Uterus (tissue), 2 donors: ENCODE measurements around the gene RNF41.

Experiments
- CTCF ChIP-seq, 4 experiments: fragments of 200-600 bp in 2 of 4; fragments of 450-650 bp in 2 of 4; sonication (generic) in 2 of 4; IDR thresholded peaks; one replicate each; pipeline ENCODE4 v1.5.1; 2016 to 2019; ENCODE audit warnings: antibody characterized with exemption in 4 of 4, mild to moderate bottlenecking in 2 of 4, moderate library complexity in 1 of 4
- POLR2A ChIP-seq, 2 donors: fragments of 450-650 bp; IDR thresholded peaks; one replicate each; pipeline ENCODE4 v1.6.1; 2016; ENCODE audit warnings: antibody characterized with exemption in 2 of 2, mild to moderate bottlenecking in 1 of 2, moderate library complexity in 1 of 2

DNA sequence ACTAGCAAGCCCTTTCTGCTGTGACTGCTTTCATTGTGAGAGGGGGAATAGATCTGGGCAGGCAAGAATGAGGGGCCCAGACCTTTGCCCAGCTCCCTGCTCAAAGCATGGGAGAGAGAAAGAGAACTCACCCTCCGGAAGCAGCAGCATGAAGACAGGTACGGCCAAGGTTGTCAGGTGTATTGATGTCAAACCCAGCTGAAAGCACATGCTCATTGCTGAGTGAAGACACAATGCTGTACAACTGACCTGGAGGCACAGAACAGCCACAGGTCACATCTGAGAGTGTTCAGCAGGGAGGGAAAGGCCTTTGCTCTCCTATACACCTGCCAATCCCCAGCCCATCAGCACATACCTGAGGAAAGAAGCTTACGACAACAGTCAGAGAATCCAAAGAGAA, 30.9 kb upstream of the RNF41 start:
- TF ChIP-seq CTCF (IDR thresholded peaks at IDR 0.05): no peak
- TF ChIP-seq POLR2A (IDR thresholded peaks at IDR 0.05): no peak
